GM23338 (cell line): ENCODE measurements around the gene DDIT3.
A peak's percentile ranks its signal among the peaks of the same experiment; 100 is the strongest.

ENCODE experiments used
- CTCF ChIP-seq, 2 experiments: fragments of 200-600 bp in 1 of 2; sonication (generic) in 1 of 2; conservative IDR thresholded peaks; 2 replicates each; pipeline versions ENCODE4 v1.5.1 to v1.6.1; 2016 to 2017; ENCODE audit warnings: antibody characterized with exemption in 2 of 2, low read depth in 2 of 2, mild to moderate bottlenecking in 2 of 2, moderate library complexity in 1 of 2
- EZH2 ChIP-seq: fragments of 200-600 bp; sonication (generic); IDR thresholded peaks from one replicate; pipeline ENCODE4 v1.8.0; 2017; ENCODE audit warnings: antibody characterized with exemption, mild to moderate bottlenecking, low read depth; ENCODE audit not compliant: unreplicated experiment
- NANOG ChIP-seq: IDR thresholded peaks from 2 replicates; pipeline ENCODE4 v1.6.1; 2016; ENCODE audit warnings: antibody characterized with exemption, borderline replicate concordance
- POLR2AphosphoS5 ChIP-seq: IDR thresholded peaks from 2 replicates; pipeline ENCODE4 v1.6.1; 2016; ENCODE audit warnings: antibody characterized with exemption, low read depth
- ZNF114 ChIP-seq: fragments of 250-450 bp; sonication (Bioruptor Pico); IDR thresholded peaks from 2 replicates; pipeline ENCODE4 v1.5.0; 2020; ENCODE audit warnings: mild to moderate bottlenecking, moderate library complexity
- ZNF331 ChIP-seq: fragments of 250-450 bp; sonication (Bioruptor Pico); IDR thresholded peaks from 2 replicates; pipeline ENCODE4 v1.5.0; 2020; ENCODE audit warnings: low read depth, mild to moderate bottlenecking, moderate library complexity
- ZNF462 ChIP-seq: fragments of 250-450 bp; sonication (Bioruptor Pico); IDR thresholded peaks from 2 replicates; pipeline ENCODE4 v1.5.0; 2020; ENCODE audit warnings: mild to moderate bottlenecking, moderate library complexity

GRCh38 chr12:57491393-57492280 lies 28.7 kb downstream of the DDIT3 start:
- no peak for TF ChIP-seq POLR2AphosphoS5
- TF ChIP-seq EZH2 = no peak
- TF ChIP-seq CTCF (conservative IDR thresholded peaks at IDR 0.05; ENCODE audit: low read depth in 2 of 2) = peak in 1 of 2 experiments; percentile 25; a peak in 1 of 4 replicates
- no peak for TF ChIP-seq ZNF114 (CRISPR knock-in tag)
- no peak for TF ChIP-seq NANOG
- no peak for TF ChIP-seq ZNF462 (CRISPR knock-in tag)
- TF ChIP-seq ZNF331 (CRISPR knock-in tag) = no peak
